ENCODE results near the gene CDC42EP1. TPM values are rescaled to one million over a fixed set of nuclear protein-coding genes. Genes with fewer than 3 reads are reported as not detected.

Gene CDC42EP1
- total RNA-seq, 1 experiment from 2014 or later, result 75.0 TPM

DNA sequence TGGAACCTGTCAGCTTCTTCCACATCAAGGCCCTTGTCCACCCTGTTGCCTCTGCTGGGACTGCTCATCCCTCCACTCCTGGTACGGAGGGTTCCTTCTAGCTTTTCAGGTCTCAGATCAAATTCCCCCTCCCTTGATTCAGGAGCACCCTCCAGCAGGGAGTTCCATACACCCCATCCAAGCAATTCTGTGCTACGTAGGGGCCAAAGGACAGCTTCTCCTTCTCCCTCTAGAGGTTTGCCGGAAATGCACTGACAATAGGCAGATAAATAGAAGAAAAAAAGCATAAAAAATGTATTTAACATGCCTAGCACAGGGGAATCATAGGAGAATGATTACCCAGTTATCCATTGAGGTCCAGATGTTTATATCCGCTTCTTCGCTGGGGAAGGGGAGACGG lies 37.8 kb upstream of the CDC42EP1 start:
- no peaks in the 10 kb centered on the region for H3K36me3 Mint-ChIP-seq (ENCODE audit: insufficient read depth, unreplicated experiment)
- TF ChIP-seq, protein P1, sequence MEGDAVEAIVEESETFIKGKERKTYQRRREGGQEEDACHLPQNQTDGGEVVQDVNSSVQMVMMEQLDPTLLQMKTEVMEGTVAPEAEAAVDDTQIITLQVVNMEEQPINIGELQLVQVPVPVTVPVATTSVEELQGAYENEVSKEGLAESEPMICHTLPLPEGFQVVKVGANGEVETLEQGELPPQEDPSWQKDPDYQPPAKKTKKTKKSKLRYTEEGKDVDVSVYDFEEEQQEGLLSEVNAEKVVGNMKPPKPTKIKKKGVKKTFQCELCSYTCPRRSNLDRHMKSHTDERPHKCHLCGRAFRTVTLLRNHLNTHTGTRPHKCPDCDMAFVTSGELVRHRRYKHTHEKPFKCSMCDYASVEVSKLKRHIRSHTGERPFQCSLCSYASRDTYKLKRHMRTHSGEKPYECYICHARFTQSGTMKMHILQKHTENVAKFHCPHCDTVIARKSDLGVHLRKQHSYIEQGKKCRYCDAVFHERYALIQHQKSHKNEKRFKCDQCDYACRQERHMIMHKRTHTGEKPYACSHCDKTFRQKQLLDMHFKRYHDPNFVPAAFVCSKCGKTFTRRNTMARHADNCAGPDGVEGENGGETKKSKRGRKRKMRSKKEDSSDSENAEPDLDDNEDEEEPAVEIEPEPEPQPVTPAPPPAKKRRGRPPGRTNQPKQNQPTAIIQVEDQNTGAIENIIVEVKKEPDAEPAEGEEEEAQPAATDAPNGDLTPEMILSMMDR (IDR thresholded peaks at IDR 0.05; ENCODE audit: insufficient read depth in 1 of 2, low read depth in 1 of 2, low read length in 1 of 2, severe bottlenecking in 1 of 2, unreplicated experiment in 1 of 2), result no peak
- no peaks in the 10 kb centered on the region for H3K9me3 ChIP-seq
- H3K4me3 Mint-ChIP-seq (ENCODE audit: unreplicated experiment), result no peak overlapping the region
- no peak for DNase-seq
- H3K36me3 ChIP-seq (ENCODE audit: control insufficient read depth, insufficient read depth, low read length), result no peaks in the 10 kb centered on the region
- no TSS peak for BruUV-seq (replicated peaks)
- intact Hi-C loops (cut with micrococcal nuclease; ENCODE audit: unreplicated experiment), result no loop called here
- no peaks in the 10 kb centered on the region for H3K27me3 Mint-ChIP-seq (ENCODE audit: insufficient read depth, unreplicated experiment)
- H3K27me3 ChIP-seq (replicated peaks; ENCODE audit: control insufficient read depth, insufficient read depth, low read length), result no peaks in the 10 kb centered on the region
- no peak overlapping the region for H3K4me3 ChIP-seq (ENCODE audit: low read depth, low read length)
- CTCF ChIA-PET, result no interaction called here
- no peak overlapping the region for H3K27ac Mint-ChIP-seq (ENCODE audit: unreplicated experiment)
- peaks cover 23% of the 10 kb centered on the region for H3K4me1 ChIP-seq
- POLR2A ChIA-PET, result interaction anchor here (0.6 kb wide), 1 partner anchor 37 kb away, joined by 6 read pairs; no protein-coding TSS in a partner anchor
- peaks cover 14% of the 10 kb centered on the region for H3K4me1 Mint-ChIP-seq (ENCODE audit: low read depth, unreplicated experiment)
- H3K9me3 Mint-ChIP-seq (ENCODE audit: unreplicated experiment), result no peaks in the 10 kb centered on the region

DNA sequence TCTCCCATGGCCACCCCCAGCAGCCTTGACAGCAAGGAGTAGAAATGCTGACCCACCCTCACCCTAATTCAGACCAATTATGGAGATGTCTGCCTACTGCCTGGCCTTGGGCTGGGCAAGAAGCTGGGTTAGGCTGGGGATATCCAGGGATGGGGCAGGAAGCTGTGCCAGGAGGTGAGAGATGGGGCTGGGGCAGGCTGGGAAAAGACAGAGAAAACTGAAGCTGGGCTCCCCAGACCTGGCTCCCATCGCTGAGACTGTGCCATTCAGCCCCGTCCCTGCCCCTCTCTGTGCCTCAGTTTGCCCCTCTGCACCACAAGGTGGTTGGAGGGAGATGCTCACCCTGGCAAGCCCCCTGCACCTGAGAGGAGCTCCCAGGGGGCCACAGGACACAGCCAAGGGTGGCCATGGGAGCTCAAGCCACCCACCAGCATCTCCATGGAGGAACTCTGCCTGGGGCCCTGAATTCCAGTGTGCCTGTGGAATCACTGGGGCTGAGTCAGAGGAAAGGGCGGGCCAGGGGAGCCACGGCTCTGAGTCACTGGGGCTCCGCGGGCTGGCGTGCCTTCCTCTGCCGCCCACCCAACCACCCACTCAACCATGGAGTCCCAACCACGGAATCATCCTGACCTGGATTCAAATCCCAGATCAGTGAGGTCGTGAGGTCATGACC lies 35.1 kb upstream of the CDC42EP1 start:
- BruUV-seq (replicated peaks), result no TSS peak
- intact Hi-C loops (cut with micrococcal nuclease; ENCODE audit: unreplicated experiment), result no loop called here
- Mint-ChIP-seq H3K4me1 (ENCODE audit: low read depth, unreplicated experiment) (peaks cover 12% of the 10 kb centered on the region), H3K27ac (ENCODE audit: unreplicated experiment) (no peak overlapping the region), H3K9me3 (ENCODE audit: unreplicated experiment) (no peaks in the 10 kb centered on the region), H3K36me3 (ENCODE audit: insufficient read depth, unreplicated experiment) (no peaks in the 10 kb centered on the region), H3K4me3 (ENCODE audit: unreplicated experiment) (no peak overlapping the region), H3K27me3 (ENCODE audit: insufficient read depth, unreplicated experiment) (no peaks in the 10 kb centered on the region)
- POLR2A ChIA-PET, result no interaction called here
- DNase-seq, result no peak
- H3K27me3 ChIP-seq (replicated peaks; ENCODE audit: control insufficient read depth, insufficient read depth, low read length), result no peaks in the 10 kb centered on the region
- peaks cover 20% of the 10 kb centered on the region for H3K4me1 ChIP-seq
- no peaks in the 10 kb centered on the region for H3K36me3 ChIP-seq (ENCODE audit: control insufficient read depth, insufficient read depth, low read length)
- TF ChIP-seq, protein P1 (IDR thresholded peaks at IDR 0.05; ENCODE audit: insufficient read depth in 1 of 2, low read depth in 1 of 2, low read length in 1 of 2, severe bottlenecking in 1 of 2, unreplicated experiment in 1 of 2), result no peak
- CTCF ChIA-PET, result no interaction called here
- no peaks in the 10 kb centered on the region for H3K9me3 ChIP-seq
- no peak overlapping the region for H3K4me3 ChIP-seq (ENCODE audit: low read depth, low read length)

DNA sequence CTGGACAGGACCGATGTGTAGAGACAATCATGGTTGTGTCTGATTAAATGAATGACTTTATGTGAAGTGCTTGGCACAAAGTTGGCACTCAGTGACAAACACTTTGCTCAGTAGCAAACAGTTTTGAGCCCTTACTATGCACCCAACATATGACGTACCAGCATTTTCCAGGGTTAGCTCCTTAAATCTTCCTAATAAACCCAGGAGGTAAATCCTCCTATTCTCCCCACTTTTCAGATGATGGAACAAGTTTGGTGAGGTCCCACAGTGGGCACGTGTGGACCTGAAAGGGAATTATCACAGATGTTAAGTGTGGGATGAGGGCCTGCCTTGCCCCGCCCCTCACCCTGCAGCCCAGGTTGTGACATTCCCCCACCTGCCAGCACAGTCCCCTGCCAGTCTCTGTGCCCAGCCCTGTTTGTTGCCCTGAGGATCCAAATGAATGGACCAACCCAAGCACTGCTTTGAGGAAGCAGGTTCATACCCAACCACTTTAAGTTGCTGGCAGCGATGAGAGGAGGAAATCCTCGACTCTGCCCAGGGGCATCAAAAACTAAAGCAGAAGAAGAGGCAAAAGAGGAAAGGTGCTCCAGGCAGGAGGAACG lies 34.4 kb upstream of the CDC42EP1 start:
- Histone ChIP-seq H3K9me3 (no peaks in the 10 kb centered on the region), H3K36me3 (ENCODE audit: control insufficient read depth, insufficient read depth, low read length) (no peaks in the 10 kb centered on the region), H3K4me1 (peaks cover 20% of the 10 kb centered on the region), H3K27me3 (replicated peaks; ENCODE audit: control insufficient read depth, insufficient read depth, low read length) (no peaks in the 10 kb centered on the region), H3K4me3 (ENCODE audit: low read depth, low read length) (no peak overlapping the region)
- POLR2A ChIA-PET, result no interaction called here
- no peaks in the 10 kb centered on the region for H3K36me3 Mint-ChIP-seq (ENCODE audit: insufficient read depth, unreplicated experiment)
- intact Hi-C loops (cut with micrococcal nuclease; ENCODE audit: unreplicated experiment), result no loop called here
- H3K4me1 Mint-ChIP-seq (ENCODE audit: low read depth, unreplicated experiment), result peaks cover 12% of the 10 kb centered on the region
- no peaks in the 10 kb centered on the region for H3K27me3 Mint-ChIP-seq (ENCODE audit: insufficient read depth, unreplicated experiment)
- H3K9me3 Mint-ChIP-seq (ENCODE audit: unreplicated experiment), result no peaks in the 10 kb centered on the region
- H3K27ac Mint-ChIP-seq (ENCODE audit: unreplicated experiment), result no peak overlapping the region
- TF ChIP-seq, protein P1 (IDR thresholded peaks at IDR 0.05; ENCODE audit: insufficient read depth in 1 of 2, low read depth in 1 of 2, low read length in 1 of 2, severe bottlenecking in 1 of 2, unreplicated experiment in 1 of 2), result no peak
- BruUV-seq (replicated peaks), result no TSS peak
- no peak for DNase-seq
- H3K4me3 Mint-ChIP-seq (ENCODE audit: unreplicated experiment), result no peak overlapping the region
- CTCF ChIA-PET, result no interaction called here

Measured in Caco-2 (cell line).